B cell (primary cell): Measurements from ENCODE around the gene MPIG6B. TPM values are rescaled to one million over a fixed set of nuclear protein-coding genes. Genes with fewer than 3 reads are reported as not detected.

Experiments
- ATAC-seq: fragments of 200-7000 bp; cut with Tn5 transposase; one replicate; pipeline ENCODE4 v1.10.0; 2021; ENCODE audit warnings: low read depth, mild to moderate bottlenecking, moderate number of reproducible peaks, moderate library complexity
- CTCF ChIA-PET: fragments of 350-600 bp; sonication (Branson Sonifier 250); formaldehyde crosslinking; loops from one replicate; lab custom pipeline; 2021; ENCODE audit warnings: antibody characterized with exemption, inconsistent platforms; lab: Charles Lee
- POLR2A ChIA-PET: fragments of 350-600 bp; sonication (Branson Sonifier 250); formaldehyde crosslinking; loops from one replicate; lab custom pipeline; 2021; ENCODE audit warnings: antibody characterized with exemption; lab: Charles Lee
- DNase-seq: peaks from one replicate; pipeline ENCODE4 v3.0.0; 2013
- H2AFZ ChIP-seq: 2 replicates; pipeline ENCODE4 v1.6.1; 2012; ENCODE audit warnings: mild to moderate bottlenecking, low read depth, low read length; ENCODE audit not compliant: insufficient read depth, poor library complexity, severe bottlenecking
- H3K27ac ChIP-seq, 2 donors: 1 replicate in 1 of 2; 2 replicates in 1 of 2; pipeline ENCODE4 v1.5.1; 2012 to 2013; ENCODE audit warnings: low read length in 2 of 2, mild to moderate bottlenecking in 2 of 2, moderate library complexity in 1 of 2
- H3K27me3 ChIP-seq, 4 experiments: fragments of 200-600 bp in 1 of 4; sonication (generic) in 1 of 4; replicated peaks in 1 of 4; 1 replicate in 2 of 4; 2 replicates in 2 of 4; pipeline versions ENCODE4 v1.6.1 to v1.7.0; 2013 to 2016; ENCODE audit warnings: low read length in 3 of 4, mild to moderate bottlenecking in 2 of 4, mixed read lengths in 1 of 4, moderate library complexity in 1 of 4; ENCODE audit not compliant: insufficient read depth in 4 of 4, control insufficient read depth in 3 of 4; ENCODE audit errors: control extremely low read depth in 1 of 4
- H3K36me3 ChIP-seq, 2 experiments: replicated peaks in 1 of 2; 1 replicate in 1 of 2; 2 replicates in 1 of 2; pipeline versions ENCODE4 v1.6.1 to v1.7.1; 2013; ENCODE audit warnings: low read length in 1 of 2; ENCODE audit not compliant: insufficient read depth in 2 of 2, control insufficient read depth in 1 of 2; ENCODE audit errors: control extremely low read depth in 1 of 2, extremely low read depth in 1 of 2
- H3K4me1 ChIP-seq, 2 donors: fragments of 200-600 bp in 1 of 2; sonication (generic) in 1 of 2; 1 replicate in 1 of 2; 2 replicates in 1 of 2; pipeline versions ENCODE4 v1.5.1 to v1.6.1; 2013 to 2017; ENCODE audit warnings: low read length in 2 of 2; ENCODE audit not compliant: control insufficient read depth in 2 of 2, insufficient read depth in 2 of 2
- H3K4me2 ChIP-seq: replicated peaks from 2 replicates; pipeline ENCODE3; 2012; ENCODE audit warnings: mild to moderate bottlenecking, low read depth, low read length; ENCODE audit not compliant: poor library complexity, severe bottlenecking
- H3K4me3 ChIP-seq, 5 experiments: fragments of 200-600 bp in 1 of 5; sonication (generic) in 1 of 5; 1 replicate in 3 of 5; 2 replicates in 2 of 5; pipeline versions ENCODE4 v1.5.1 to v1.7.0; 2011 to 2016; ENCODE audit warnings: low read length in 4 of 5, mild to moderate bottlenecking in 4 of 5, low read depth in 2 of 5, control low read depth in 1 of 5, moderate library complexity in 1 of 5; ENCODE audit not compliant: insufficient read depth in 1 of 5; ENCODE audit errors: control extremely low read depth in 1 of 5, extremely low read depth in 1 of 5
- H3K79me2 ChIP-seq: fragments of 200-600 bp; sonication (generic); one replicate; pipeline ENCODE4 v1.6.0; 2016; ENCODE audit warnings: low read length; ENCODE audit not compliant: control insufficient read depth, insufficient read depth
- H3K9ac ChIP-seq: fragments of 200-600 bp; sonication (generic); 2 replicates; pipeline ENCODE4 v1.6.1; 2017; ENCODE audit warnings: mild to moderate bottlenecking, low read length, moderate library complexity
- H3K9me3 ChIP-seq, 3 donors: one replicate each; pipeline versions ENCODE4 v1.6.1 to v1.7.1; 2013; ENCODE audit warnings: low read length in 2 of 3; ENCODE audit not compliant: control insufficient read depth in 2 of 3, insufficient read depth in 1 of 3; ENCODE audit errors: control extremely low read depth in 1 of 3
- H4K20me1 ChIP-seq: 2 replicates; pipeline ENCODE4 v1.6.0; 2012; ENCODE audit warnings: mild to moderate bottlenecking, low read length; ENCODE audit not compliant: insufficient read depth, control insufficient read depth, poor library complexity, severe bottlenecking
- H3K27ac Mint-ChIP-seq: one replicate; pipeline ENCODE4 v1.8.0; 2021; ENCODE audit warnings: mixed read lengths
- H3K27me3 Mint-ChIP-seq: one replicate; pipeline ENCODE4 v1.8.0; 2021; ENCODE audit warnings: mixed read lengths
- H3K4me1 Mint-ChIP-seq: one replicate; pipeline ENCODE4 v1.8.0; 2021; ENCODE audit warnings: mixed read lengths
- H3K4me3 Mint-ChIP-seq: one replicate; pipeline ENCODE4 v1.8.0; 2021; ENCODE audit warnings: mixed read lengths
- H3K9me3 Mint-ChIP-seq: one replicate; pipeline ENCODE4 v1.8.0; 2022; ENCODE audit warnings: mixed read lengths; ENCODE audit not compliant: insufficient read depth
- EZH2 ChIP-seq: IDR thresholded peaks from 2 replicates; pipeline ENCODE4 v1.6.1; 2012; ENCODE audit warnings: borderline replicate concordance, low read depth, mild to moderate bottlenecking, moderate library complexity, low read length; ENCODE audit not compliant: insufficient read depth, poor library complexity, severe bottlenecking
- WGBS: methylation state at CpG from one replicate; pipeline ENCODE4 v1.1.5; 2013; ENCODE audit warnings: missing lambda C conversion rate; ENCODE audit not compliant: insufficient coverage; 5-methylcytosine and 5-hydroxymethylcytosine counted together
- intact Hi-C: fragments of 100-400 bp; cut with micrococcal nuclease; formaldehyde crosslinking; loops from one replicate; pipeline ENCODE4 v1.10.0; 2022
- polyA plus RNA-seq: library from polyadenylated mRNA; depleted of rRNA; stranded (reverse); fragments of >200 nt; gene quantifications from 2 replicates; pipeline ENCODE4 v1.2.3, GENCODE V29; 2012
- total RNA-seq, 2 donors: library from RNA; stranded (reverse); fragments of 120-200 nt in 1 of 2; gene quantifications; 1 replicate in 1 of 2; 2 replicates in 1 of 2; pipeline versions ENCODE4 v1.2.3 to v1.2.4, GENCODE V29; 2013 to 2022
- TF ChIP-seq, protein P1 (sequence below): fragments of 200-600 bp; IDR thresholded peaks from one replicate; pipeline ENCODE4 v1.8.0; 2022; ENCODE audit warnings: antibody characterized with exemption, mild to moderate bottlenecking

The MPIG6B gene
- total and polyA plus RNA-seq, 2 donors (not counting 1 experiment from before 2014, with no cell fraction given) = 0.54 to 1.6 TPM

DNA sequence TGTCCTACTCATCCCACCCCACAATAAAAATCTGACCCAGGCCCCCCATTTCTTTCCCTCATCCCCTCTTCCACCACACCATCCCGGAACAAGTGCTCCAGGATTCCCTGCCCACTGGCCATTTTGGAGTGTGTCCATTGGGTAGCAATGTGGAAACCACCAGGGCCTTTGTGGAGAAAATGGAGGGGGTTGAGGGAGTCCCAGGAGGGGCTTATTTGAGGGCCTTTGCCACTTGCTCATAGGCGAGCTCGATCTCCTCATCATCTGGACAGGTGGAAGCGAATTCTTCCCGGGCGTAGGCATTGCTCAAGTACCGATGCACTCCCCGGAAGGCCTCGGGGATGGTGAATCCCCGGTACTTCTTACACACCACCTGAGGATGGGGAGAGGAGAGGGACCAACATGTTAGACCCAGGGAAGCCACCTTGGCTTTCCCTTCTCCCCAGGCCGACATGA, 7.5 kb downstream of the MPIG6B start:
- no peaks in the 10 kb centered on the region for H3K9me3 ChIP-seq
- H3K27me3 Mint-ChIP-seq = no peaks in the 10 kb centered on the region
- H3K4me1 Mint-ChIP-seq = peaks cover 78% of the 10 kb centered on the region
- H4K20me1 ChIP-seq = peaks cover 15% of the 10 kb centered on the region
- H3K4me3 ChIP-seq = no peak overlapping the region
- H3K27ac ChIP-seq = peak overlapping the region; percentile 78 to 82
- no peak overlapping the region for H2AFZ ChIP-seq
- no peak for TF ChIP-seq EZH2
- TF ChIP-seq, protein P1, sequence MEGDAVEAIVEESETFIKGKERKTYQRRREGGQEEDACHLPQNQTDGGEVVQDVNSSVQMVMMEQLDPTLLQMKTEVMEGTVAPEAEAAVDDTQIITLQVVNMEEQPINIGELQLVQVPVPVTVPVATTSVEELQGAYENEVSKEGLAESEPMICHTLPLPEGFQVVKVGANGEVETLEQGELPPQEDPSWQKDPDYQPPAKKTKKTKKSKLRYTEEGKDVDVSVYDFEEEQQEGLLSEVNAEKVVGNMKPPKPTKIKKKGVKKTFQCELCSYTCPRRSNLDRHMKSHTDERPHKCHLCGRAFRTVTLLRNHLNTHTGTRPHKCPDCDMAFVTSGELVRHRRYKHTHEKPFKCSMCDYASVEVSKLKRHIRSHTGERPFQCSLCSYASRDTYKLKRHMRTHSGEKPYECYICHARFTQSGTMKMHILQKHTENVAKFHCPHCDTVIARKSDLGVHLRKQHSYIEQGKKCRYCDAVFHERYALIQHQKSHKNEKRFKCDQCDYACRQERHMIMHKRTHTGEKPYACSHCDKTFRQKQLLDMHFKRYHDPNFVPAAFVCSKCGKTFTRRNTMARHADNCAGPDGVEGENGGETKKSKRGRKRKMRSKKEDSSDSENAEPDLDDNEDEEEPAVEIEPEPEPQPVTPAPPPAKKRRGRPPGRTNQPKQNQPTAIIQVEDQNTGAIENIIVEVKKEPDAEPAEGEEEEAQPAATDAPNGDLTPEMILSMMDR = no peak
- H3K4me3 Mint-ChIP-seq = peak overlapping the region; percentile 99
- H3K4me2 ChIP-seq = peak overlapping the region; percentile 88
- peaks cover 49% of the 10 kb centered on the region for H3K79me2 ChIP-seq
- H3K4me1 ChIP-seq = peaks cover 50 to 61% of the 10 kb centered on the region in 2 donors
- H3K36me3 ChIP-seq = peaks cover 4 to 55% of the 10 kb centered on the region in 2 experiments
- H3K9me3 Mint-ChIP-seq = no peaks in the 10 kb centered on the region
- peak overlapping the region; percentile 90 for H3K9ac ChIP-seq
- ChIA-PET CTCF (interaction anchor here (0.6 to 6.3 kb wide), 16 partner anchors 8 to 132 kb away, joined by 3 to 90 read pairs (median 4); partner anchors contain the start of genes ABHD16A, CLIC1, GPANK1 and HSPA1A), POLR2A (interaction anchor here (0.6 to 2.5 kb wide), 10 partner anchors 9 to 174 kb away, joined by 3 to 28 read pairs (median 8); partner anchors contain the start of genes ABHD16A, HSPA1A, HSPA1L and MSH5)
- WGBS = 100% methylated on average over 5 of the region's 11 CpGs
- H3K27me3 ChIP-seq = no peaks in the 10 kb centered on the region
- intact Hi-C loops = loop anchor here (1.0 to 10.0 kb wide), 4 partner anchors 8 to 464 kb away; partner anchors contain the start of genes DXO, GPSM3, LY6G5C and PBX2
- no peak for ATAC-seq
- DNase-seq = no peak
- peak overlapping the region; percentile 97 for H3K27ac Mint-ChIP-seq

GRCh38 chr6:31732029-31732428, 8.9 kb downstream of the MPIG6B start:
- Mint-ChIP-seq H3K4me3 (peak overlapping the region; percentile 15), H3K27me3 (no peaks in the 10 kb centered on the region), H3K4me1 (peaks cover 77% of the 10 kb centered on the region), H3K27ac (peak overlapping the region; percentile 63), H3K9me3 (no peaks in the 10 kb centered on the region)
- H3K36me3 ChIP-seq = peaks cover 4 to 41% of the 10 kb centered on the region in 2 experiments
- intact Hi-C loops = loop anchor here (10.0 kb wide), 2 partner anchors 243 to 463 kb away; partner anchors contain the start of genes DXO, GPSM3 and PBX2
- CTCF ChIA-PET = interaction anchor here (0.8 to 6.3 kb wide), 4 partner anchors 7 to 181 kb away, joined by 3 to 90 read pairs (median 40); partner anchors contain the start of genes CLIC1 and MSH5
- WGBS = no CpG with 5 or more reads among the region's 3 CpGs
- POLR2A ChIA-PET = interaction anchor here (0.7 kb wide), 1 partner anchor 63 kb away, joined by 3 read pairs; no protein-coding TSS in a partner anchor
- H4K20me1 ChIP-seq = peaks cover 15% of the 10 kb centered on the region
- TF ChIP-seq, protein P1 = no peak
- no peak for TF ChIP-seq EZH2
- peaks cover 58% of the 10 kb centered on the region for H3K79me2 ChIP-seq
- H2AFZ ChIP-seq = no peak overlapping the region
- no peak overlapping the region for H3K4me2 ChIP-seq
- ATAC-seq = no peak
- H3K9ac ChIP-seq = no peak overlapping the region
- peaks cover 46 to 56% of the 10 kb centered on the region in 2 donors for H3K4me1 ChIP-seq
- no peaks in the 10 kb centered on the region for H3K27me3 ChIP-seq
- DNase-seq = no peak
- no peak overlapping the region for H3K4me3 ChIP-seq
- no peak overlapping the region for H3K27ac ChIP-seq
- H3K9me3 ChIP-seq = no peaks in the 10 kb centered on the region
